Measurements from ENCODE around the gene SORT1.

DNA sequence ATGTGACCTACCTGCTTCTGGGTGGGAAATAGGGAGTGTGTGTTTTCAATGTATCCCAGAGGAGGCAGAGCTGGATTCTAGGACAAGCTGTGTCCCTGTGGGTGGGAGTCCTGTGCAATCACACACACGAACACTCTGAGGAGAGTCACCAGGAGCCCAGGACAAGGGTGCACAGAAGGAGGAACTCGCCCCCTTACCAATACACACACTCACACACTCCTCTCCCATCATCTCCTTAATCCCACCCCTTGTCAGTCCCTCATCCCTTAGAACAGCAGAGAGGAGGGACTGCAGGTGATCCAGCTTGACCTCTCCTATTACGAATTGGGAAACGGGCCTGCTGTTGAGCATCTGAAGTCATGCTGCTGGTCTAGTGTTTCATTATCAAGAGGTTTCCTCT, 82.4 kb downstream of the SORT1 start:
- TF ChIP-seq, protein P1, sequence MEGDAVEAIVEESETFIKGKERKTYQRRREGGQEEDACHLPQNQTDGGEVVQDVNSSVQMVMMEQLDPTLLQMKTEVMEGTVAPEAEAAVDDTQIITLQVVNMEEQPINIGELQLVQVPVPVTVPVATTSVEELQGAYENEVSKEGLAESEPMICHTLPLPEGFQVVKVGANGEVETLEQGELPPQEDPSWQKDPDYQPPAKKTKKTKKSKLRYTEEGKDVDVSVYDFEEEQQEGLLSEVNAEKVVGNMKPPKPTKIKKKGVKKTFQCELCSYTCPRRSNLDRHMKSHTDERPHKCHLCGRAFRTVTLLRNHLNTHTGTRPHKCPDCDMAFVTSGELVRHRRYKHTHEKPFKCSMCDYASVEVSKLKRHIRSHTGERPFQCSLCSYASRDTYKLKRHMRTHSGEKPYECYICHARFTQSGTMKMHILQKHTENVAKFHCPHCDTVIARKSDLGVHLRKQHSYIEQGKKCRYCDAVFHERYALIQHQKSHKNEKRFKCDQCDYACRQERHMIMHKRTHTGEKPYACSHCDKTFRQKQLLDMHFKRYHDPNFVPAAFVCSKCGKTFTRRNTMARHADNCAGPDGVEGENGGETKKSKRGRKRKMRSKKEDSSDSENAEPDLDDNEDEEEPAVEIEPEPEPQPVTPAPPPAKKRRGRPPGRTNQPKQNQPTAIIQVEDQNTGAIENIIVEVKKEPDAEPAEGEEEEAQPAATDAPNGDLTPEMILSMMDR (IDR thresholded peaks at IDR 0.05): no peak
- TF ChIP-seq FOSL2 (IDR thresholded peaks at IDR 0.05; ENCODE audit: borderline replicate concordance, low read depth) (no peak), EZH2phosphoT487 (IDR thresholded peaks at IDR 0.05; ENCODE audit: borderline replicate concordance, low read depth) (no peak), SIN3A (IDR thresholded peaks at IDR 0.05; ENCODE audit: borderline replicate concordance, low read depth, low read length) (no peak), RCOR1 (IDR thresholded peaks at IDR 0.05; ENCODE audit: low read length) (no peak), POLR2AphosphoS5 (IDR thresholded peaks at IDR 0.05; ENCODE audit: low read depth, low read length) (no peak), NRF1 (IDR thresholded peaks at IDR 0.05; ENCODE audit: low read depth, low read length) (no peak), NFIC (IDR thresholded peaks at IDR 0.05; ENCODE audit: borderline replicate concordance) (no peak), MEF2A (IDR thresholded peaks at IDR 0.05; ENCODE audit: borderline replicate concordance, low read depth) (no peak), JUND (IDR thresholded peaks at IDR 0.05) (no peak)
- TF ChIP-seq, protein P2, sequence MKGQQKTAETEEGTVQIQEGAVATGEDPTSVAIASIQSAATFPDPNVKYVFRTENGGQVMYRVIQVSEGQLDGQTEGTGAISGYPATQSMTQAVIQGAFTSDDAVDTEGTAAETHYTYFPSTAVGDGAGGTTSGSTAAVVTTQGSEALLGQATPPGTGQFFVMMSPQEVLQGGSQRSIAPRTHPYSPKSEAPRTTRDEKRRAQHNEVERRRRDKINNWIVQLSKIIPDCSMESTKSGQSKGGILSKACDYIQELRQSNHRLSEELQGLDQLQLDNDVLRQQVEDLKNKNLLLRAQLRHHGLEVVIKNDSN (IDR thresholded peaks at IDR 0.05; ENCODE audit: borderline replicate concordance, low read depth): no peak
- TF ChIP-seq, protein P3, sequence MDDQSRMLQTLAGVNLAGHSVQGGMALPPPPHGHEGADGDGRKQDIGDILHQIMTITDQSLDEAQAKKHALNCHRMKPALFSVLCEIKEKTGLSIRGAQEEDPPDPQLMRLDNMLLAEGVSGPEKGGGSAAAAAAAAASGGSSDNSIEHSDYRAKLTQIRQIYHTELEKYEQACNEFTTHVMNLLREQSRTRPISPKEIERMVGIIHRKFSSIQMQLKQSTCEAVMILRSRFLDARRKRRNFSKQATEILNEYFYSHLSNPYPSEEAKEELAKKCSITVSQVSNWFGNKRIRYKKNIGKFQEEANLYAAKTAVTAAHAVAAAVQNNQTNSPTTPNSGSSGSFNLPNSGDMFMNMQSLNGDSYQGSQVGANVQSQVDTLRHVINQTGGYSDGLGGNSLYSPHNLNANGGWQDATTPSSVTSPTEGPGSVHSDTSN (IDR thresholded peaks at IDR 0.05): no peak
- TF ChIP-seq, protein P4, sequence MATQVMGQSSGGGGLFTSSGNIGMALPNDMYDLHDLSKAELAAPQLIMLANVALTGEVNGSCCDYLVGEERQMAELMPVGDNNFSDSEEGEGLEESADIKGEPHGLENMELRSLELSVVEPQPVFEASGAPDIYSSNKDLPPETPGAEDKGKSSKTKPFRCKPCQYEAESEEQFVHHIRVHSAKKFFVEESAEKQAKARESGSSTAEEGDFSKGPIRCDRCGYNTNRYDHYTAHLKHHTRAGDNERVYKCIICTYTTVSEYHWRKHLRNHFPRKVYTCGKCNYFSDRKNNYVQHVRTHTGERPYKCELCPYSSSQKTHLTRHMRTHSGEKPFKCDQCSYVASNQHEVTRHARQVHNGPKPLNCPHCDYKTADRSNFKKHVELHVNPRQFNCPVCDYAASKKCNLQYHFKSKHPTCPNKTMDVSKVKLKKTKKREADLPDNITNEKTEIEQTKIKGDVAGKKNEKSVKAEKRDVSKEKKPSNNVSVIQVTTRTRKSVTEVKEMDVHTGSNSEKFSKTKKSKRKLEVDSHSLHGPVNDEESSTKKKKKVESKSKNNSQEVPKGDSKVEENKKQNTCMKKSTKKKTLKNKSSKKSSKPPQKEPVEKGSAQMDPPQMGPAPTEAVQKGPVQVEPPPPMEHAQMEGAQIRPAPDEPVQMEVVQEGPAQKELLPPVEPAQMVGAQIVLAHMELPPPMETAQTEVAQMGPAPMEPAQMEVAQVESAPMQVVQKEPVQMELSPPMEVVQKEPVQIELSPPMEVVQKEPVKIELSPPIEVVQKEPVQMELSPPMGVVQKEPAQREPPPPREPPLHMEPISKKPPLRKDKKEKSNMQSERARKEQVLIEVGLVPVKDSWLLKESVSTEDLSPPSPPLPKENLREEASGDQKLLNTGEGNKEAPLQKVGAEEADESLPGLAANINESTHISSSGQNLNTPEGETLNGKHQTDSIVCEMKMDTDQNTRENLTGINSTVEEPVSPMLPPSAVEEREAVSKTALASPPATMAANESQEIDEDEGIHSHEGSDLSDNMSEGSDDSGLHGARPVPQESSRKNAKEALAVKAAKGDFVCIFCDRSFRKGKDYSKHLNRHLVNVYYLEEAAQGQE (IDR thresholded peaks at IDR 0.05; ENCODE audit: low read depth, low read length): no peak
